ENCODE data around the gene GLYAT.

GLYAT gene

DNA sequence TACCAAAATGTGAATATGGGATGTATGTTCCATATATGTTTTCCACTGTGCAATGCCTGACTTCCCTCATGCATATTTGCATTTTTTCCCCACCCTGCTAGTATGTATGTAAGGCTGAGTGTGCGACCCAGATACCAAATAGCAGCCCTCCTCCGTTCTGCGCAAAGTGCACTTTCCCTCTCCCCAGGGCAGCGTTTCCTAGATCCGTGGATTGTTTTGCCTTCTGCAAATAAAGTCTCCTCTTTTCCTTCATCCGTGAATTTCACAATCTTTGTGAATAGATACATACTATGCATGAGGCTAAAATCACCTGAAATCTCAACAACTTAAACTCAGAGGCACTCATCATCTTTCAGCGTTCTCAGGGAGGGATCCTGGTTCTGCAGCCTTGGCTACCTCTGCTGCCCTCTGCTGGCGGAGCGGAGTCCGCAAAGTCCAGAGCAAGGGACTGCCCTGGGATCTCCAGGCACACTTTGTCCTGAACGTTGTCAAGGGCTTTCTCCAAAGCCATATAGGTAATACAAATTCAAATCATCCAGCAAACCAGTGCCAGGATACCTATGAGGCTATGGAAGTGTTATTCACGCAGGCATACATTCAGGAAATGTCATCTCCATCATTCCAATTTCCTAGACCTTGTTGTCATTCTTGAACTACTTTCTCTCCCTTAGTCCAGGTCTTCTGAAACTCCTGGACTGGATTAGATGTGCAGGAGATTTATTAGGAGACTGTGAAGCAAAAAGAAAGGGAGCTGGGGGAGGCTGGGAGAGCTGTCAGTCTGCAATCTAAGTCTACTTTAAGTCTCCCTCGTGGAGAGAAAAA lies 56.2 kb downstream of the GLYAT start:
- no peaks in the 10 kb centered on the region for H3K79me2 ChIP-seq (ENCODE audit: low read length)
- no peaks in the 10 kb centered on the region for H3K36me3 ChIP-seq (replicated peaks; ENCODE audit: low read depth, low read length)
- no peak for TF ChIP-seq EZH2phosphoT487 (IDR thresholded peaks at IDR 0.05; ENCODE audit: low read depth)
- TF ChIP-seq, protein P1, sequence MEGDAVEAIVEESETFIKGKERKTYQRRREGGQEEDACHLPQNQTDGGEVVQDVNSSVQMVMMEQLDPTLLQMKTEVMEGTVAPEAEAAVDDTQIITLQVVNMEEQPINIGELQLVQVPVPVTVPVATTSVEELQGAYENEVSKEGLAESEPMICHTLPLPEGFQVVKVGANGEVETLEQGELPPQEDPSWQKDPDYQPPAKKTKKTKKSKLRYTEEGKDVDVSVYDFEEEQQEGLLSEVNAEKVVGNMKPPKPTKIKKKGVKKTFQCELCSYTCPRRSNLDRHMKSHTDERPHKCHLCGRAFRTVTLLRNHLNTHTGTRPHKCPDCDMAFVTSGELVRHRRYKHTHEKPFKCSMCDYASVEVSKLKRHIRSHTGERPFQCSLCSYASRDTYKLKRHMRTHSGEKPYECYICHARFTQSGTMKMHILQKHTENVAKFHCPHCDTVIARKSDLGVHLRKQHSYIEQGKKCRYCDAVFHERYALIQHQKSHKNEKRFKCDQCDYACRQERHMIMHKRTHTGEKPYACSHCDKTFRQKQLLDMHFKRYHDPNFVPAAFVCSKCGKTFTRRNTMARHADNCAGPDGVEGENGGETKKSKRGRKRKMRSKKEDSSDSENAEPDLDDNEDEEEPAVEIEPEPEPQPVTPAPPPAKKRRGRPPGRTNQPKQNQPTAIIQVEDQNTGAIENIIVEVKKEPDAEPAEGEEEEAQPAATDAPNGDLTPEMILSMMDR (IDR thresholded peaks at IDR 0.05; ENCODE audit: low read depth, low read length): peak; percentile 99
- no peak overlapping the region for H3K9ac ChIP-seq (ENCODE audit: low read length)
- no peaks in the 10 kb centered on the region for H3K9me3 ChIP-seq (ENCODE audit: insufficient read depth, low read length)
- H3K4me1 ChIP-seq (ENCODE audit: low read length): no peaks in the 10 kb centered on the region
- H2AFZ ChIP-seq (ENCODE audit: low read depth, low read length): peak overlapping the region; percentile 49; the same call in 1 of the 2 replicates
- no peaks in the 10 kb centered on the region for H4K20me1 ChIP-seq (ENCODE audit: insufficient read depth, low read length)
- peaks cover 18% of the 10 kb centered on the region for H3K27me3 ChIP-seq (ENCODE audit: low read depth, low read length)
- no peak overlapping the region for H3K4me3 ChIP-seq (ENCODE audit: low read length)
- no peak overlapping the region for H3K4me2 ChIP-seq (ENCODE audit: low read length)
- H3K27ac ChIP-seq (ENCODE audit: low read length): no peak overlapping the region

- TF ChIP-seq EZH2phosphoT487 (IDR thresholded peaks at IDR 0.05; ENCODE audit: low read depth): no peak
- TF ChIP-seq, protein P1 (IDR thresholded peaks at IDR 0.05; ENCODE audit: low read depth, low read length): no peak
- H4K20me1 ChIP-seq (ENCODE audit: insufficient read depth, low read length): no peaks in the 10 kb centered on the region
- no peaks in the 10 kb centered on the region for H3K79me2 ChIP-seq (ENCODE audit: low read length)
- no peak overlapping the region for H3K4me2 ChIP-seq (ENCODE audit: low read length)
- H3K4me3 ChIP-seq (ENCODE audit: low read length): no peak overlapping the region
- no peak overlapping the region for H2AFZ ChIP-seq (ENCODE audit: low read depth, low read length)
- H3K27ac ChIP-seq (ENCODE audit: low read length): no peak overlapping the region
- no peaks in the 10 kb centered on the region for H3K36me3 ChIP-seq (replicated peaks; ENCODE audit: low read depth, low read length)
- no peaks in the 10 kb centered on the region for H3K9me3 ChIP-seq (ENCODE audit: insufficient read depth, low read length)
- no peaks in the 10 kb centered on the region for H3K4me1 ChIP-seq (ENCODE audit: low read length)
- peaks cover 10% of the 10 kb centered on the region; the same call in 1 of the 2 replicates for H3K27me3 ChIP-seq (ENCODE audit: low read depth, low read length)
- no peak overlapping the region for H3K9ac ChIP-seq (ENCODE audit: low read length)
Measured at GRCh38 chr11:58674609-58675008, 57.1 kb downstream of the GLYAT start.

DNA sequence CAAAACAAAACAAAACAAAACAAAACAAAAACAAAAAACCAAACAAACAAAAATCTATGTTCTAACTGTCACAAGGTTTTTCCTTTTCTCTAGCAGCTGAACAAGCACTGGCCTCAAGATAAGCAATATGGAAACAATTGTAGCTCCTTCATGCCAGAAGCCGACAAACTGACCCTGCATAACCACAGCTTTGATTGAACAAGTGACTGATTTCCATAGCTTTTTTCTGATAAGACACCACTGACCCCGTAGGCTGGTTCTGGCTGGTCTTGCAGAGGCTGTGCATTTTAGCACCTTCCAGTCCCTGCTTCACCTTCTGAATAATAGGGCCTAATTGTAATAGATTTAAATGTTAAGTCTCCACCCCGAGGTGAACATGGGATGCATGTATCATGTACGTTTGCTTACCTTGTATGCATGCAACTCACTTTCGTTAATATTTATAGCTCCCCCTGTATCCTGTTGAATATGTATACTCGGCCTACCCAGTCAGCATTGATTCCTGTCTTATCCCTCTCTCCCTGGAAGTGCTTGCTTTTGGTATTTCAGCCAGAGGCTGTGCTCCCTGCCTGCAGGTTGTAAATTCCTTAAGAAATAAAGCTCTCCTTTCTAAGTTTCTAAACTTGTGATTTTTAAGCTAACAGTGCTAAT lies 59.6 kb downstream of the GLYAT start:
- no peaks in the 10 kb centered on the region for H3K27me3 ChIP-seq (ENCODE audit: low read depth, low read length)
- H3K9ac ChIP-seq (ENCODE audit: low read length): no peak overlapping the region
- no peak overlapping the region for H3K4me3 ChIP-seq (ENCODE audit: low read length)
- H3K79me2 ChIP-seq (ENCODE audit: low read length): no peaks in the 10 kb centered on the region
- no peaks in the 10 kb centered on the region for H4K20me1 ChIP-seq (ENCODE audit: insufficient read depth, low read length)
- no peaks in the 10 kb centered on the region for H3K4me1 ChIP-seq (ENCODE audit: low read length)
- no peaks in the 10 kb centered on the region for H3K9me3 ChIP-seq (ENCODE audit: insufficient read depth, low read length)
- H3K4me2 ChIP-seq (ENCODE audit: low read length): no peak overlapping the region
- no peak overlapping the region for H3K27ac ChIP-seq (ENCODE audit: low read length)
- no peak overlapping the region for H2AFZ ChIP-seq (ENCODE audit: low read depth, low read length)
- TF ChIP-seq EZH2phosphoT487 (IDR thresholded peaks at IDR 0.05; ENCODE audit: low read depth): no peak
- TF ChIP-seq, protein P1 (IDR thresholded peaks at IDR 0.05; ENCODE audit: low read depth, low read length): no peak
- H3K36me3 ChIP-seq (replicated peaks; ENCODE audit: low read depth, low read length): no peaks in the 10 kb centered on the region

- Histone ChIP-seq H3K4me1 (ENCODE audit: low read length) (no peaks in the 10 kb centered on the region), H3K4me2 (ENCODE audit: low read length) (no peak overlapping the region), H4K20me1 (ENCODE audit: insufficient read depth, low read length) (no peaks in the 10 kb centered on the region), H3K4me3 (ENCODE audit: low read length) (no peak overlapping the region), H3K79me2 (ENCODE audit: low read length) (no peaks in the 10 kb centered on the region), H3K9me3 (ENCODE audit: insufficient read depth, low read length) (no peaks in the 10 kb centered on the region), H3K27me3 (ENCODE audit: low read depth, low read length) (0 out of 2 replicates have a peak, but pooled peaks cover 6% of the 10 kb centered on the region), H3K9ac (ENCODE audit: low read length) (no peak overlapping the region), H3K36me3 (replicated peaks; ENCODE audit: low read depth, low read length) (no peaks in the 10 kb centered on the region), H2AFZ (ENCODE audit: low read depth, low read length) (no peak overlapping the region), H3K27ac (ENCODE audit: low read length) (no peak overlapping the region)
- no peak for TF ChIP-seq EZH2phosphoT487 (IDR thresholded peaks at IDR 0.05; ENCODE audit: low read depth)
Measured at GRCh38 chr11:58659910-58660570, 71.7 kb downstream of the GLYAT start.
